Keratinocyte (primary cell): ENCODE results near the gene SMIM45.

ENCODE experiments used
- DNase-seq: peaks from one replicate; pipeline ENCODE4 v3.0.0-alpha.2; 2011; ENCODE audit warnings: low read depth, missing footprints, low spot score
- FAIRE-seq: peaks from 2 replicates; lab custom pipeline; 2011; peaks lifted over from hg19 to GRCh38; lab: Jason Lieb, UNC
- H2AFZ ChIP-seq: 2 replicates; pipeline ENCODE4 v1.6.0; 2012; ENCODE audit warnings: low read length, control low read depth, inconsistent platforms; ENCODE audit not compliant: control insufficient read depth
- H3K27ac ChIP-seq: 2 replicates; pipeline ENCODE4 v1.5.1; 2011; ENCODE audit warnings: low read length; ENCODE audit not compliant: control insufficient read depth, insufficient read depth
- H3K27me3 ChIP-seq: 3 replicates; pipeline ENCODE4 v1.6.0; 2011; ENCODE audit warnings: low read length; ENCODE audit not compliant: control insufficient read depth, insufficient read depth; ENCODE audit errors: extremely low read depth
- H3K36me3 ChIP-seq, 2 experiments: 2 replicates in 1 of 2; 3 replicates in 1 of 2; pipeline ENCODE4 v1.5.1; 2011; ENCODE audit warnings: low read length in 2 of 2, mild to moderate bottlenecking in 1 of 2; ENCODE audit not compliant: control insufficient read depth in 2 of 2, insufficient read depth in 2 of 2; ENCODE audit errors: extremely low read depth in 1 of 2
- H3K4me1 ChIP-seq: 3 replicates; pipeline ENCODE4 v1.5.1; 2011; ENCODE audit warnings: low read length; ENCODE audit not compliant: control insufficient read depth, insufficient read depth; ENCODE audit errors: extremely low read depth
- H3K4me2 ChIP-seq: 3 replicates; pipeline ENCODE4 v1.6.0; 2011; ENCODE audit warnings: low read depth, low read length; ENCODE audit not compliant: control insufficient read depth, insufficient read depth; ENCODE audit errors: extremely low read depth
- H3K4me3 ChIP-seq, 3 experiments: fragments of 200-600 bp in 1 of 3; sonication (generic) in 1 of 3; 2 replicates in 2 of 3; 3 replicates in 1 of 3; pipeline ENCODE4 v1.5.1; 2011 to 2016; ENCODE audit warnings: low read length in 3 of 3, mild to moderate bottlenecking in 3 of 3, control low read depth in 2 of 3, inconsistent platforms in 1 of 3, low read depth in 1 of 3, mixed read lengths in 1 of 3, mixed run types in 1 of 3, moderate library complexity in 1 of 3; ENCODE audit not compliant: control insufficient read depth in 2 of 3, insufficient read depth in 2 of 3; ENCODE audit errors: extremely low read depth in 1 of 3
- H3K79me2 ChIP-seq: 2 replicates; pipeline ENCODE4 v1.6.0; 2012; ENCODE audit warnings: low read length; ENCODE audit not compliant: control insufficient read depth, insufficient read depth
- H3K9ac ChIP-seq: 3 replicates; pipeline ENCODE4 v1.6.0; 2011; ENCODE audit warnings: low read length; ENCODE audit not compliant: control insufficient read depth, insufficient read depth; ENCODE audit errors: extremely low read depth
- H3K9me1 ChIP-seq: 3 replicates; pipeline ENCODE4 v1.6.0; 2011; ENCODE audit warnings: low read length; ENCODE audit not compliant: control insufficient read depth, insufficient read depth; ENCODE audit errors: extremely low read depth
- H3K9me3 ChIP-seq: 2 replicates; pipeline ENCODE4 v1.5.1; 2012; ENCODE audit warnings: low read depth, low read length; ENCODE audit not compliant: control insufficient read depth
- H4K20me1 ChIP-seq: 3 replicates; pipeline ENCODE4 v1.6.0; 2011; ENCODE audit warnings: low read length; ENCODE audit not compliant: control insufficient read depth, insufficient read depth; ENCODE audit errors: extremely low read depth
- EZH2 ChIP-seq: IDR thresholded peaks from one replicate; pipeline ENCODE4 v1.6.1; 2012; ENCODE audit warnings: inconsistent platforms, mild to moderate bottlenecking, low read length, moderate library complexity
- dilution Hi-C: fragments of 300-500 bp; cut with MboI; formaldehyde crosslinking; loops from one replicate; pipeline ENCODE4 v1.7.0; 2020; ENCODE audit warnings: low sequenced_read_pairs; ENCODE audit not compliant: extremely low pct_ligation_motif_present
- TF ChIP-seq, protein P1 (sequence below), 3 experiments: IDR thresholded peaks in 1 of 3; conservative IDR thresholded peaks in 1 of 3; optimal IDR thresholded peaks in 1 of 3; 2 replicates in 2 of 3; 3 replicates in 1 of 3; pipeline versions ENCODE3 to v1.5.1; 2011; ENCODE audit warnings: low read length in 3 of 3, mild to moderate bottlenecking in 3 of 3, moderate library complexity in 2 of 3, control low read depth in 1 of 3, inconsistent platforms in 1 of 3; ENCODE audit not compliant: insufficient read depth in 2 of 3; ENCODE audit errors: extremely low read depth in 1 of 3

The SMIM45 gene

GRCh38 chr22:41915035-41915785 is 36.7 kb upstream of the SMIM45 start, which contains the start of gene SHISA8:
SHISA8 (minus strand) TSS chr22:41915074; CDS start chr22:41914667, 407 bp downstream.
- Histone ChIP-seq H3K27ac (no peak within 1 kb of the TSS), H4K20me1 (peaks cover 7% of the 10 kb centered on the region), H3K4me2 (peak within 1 kb of the TSS; percentile 54), H3K9ac (no peak within 1 kb of the TSS), H2AFZ (no peak within 1 kb of the TSS), H3K27me3 (peaks cover 76% of the 10 kb centered on the region), H3K9me1 (no peaks in the 10 kb centered on the region), H3K36me3 (no peaks in the 10 kb centered on the region), H3K79me2 (no peaks in the 10 kb centered on the region), H3K9me3 (no peaks in the 10 kb centered on the region), H3K4me3 (peak within 1 kb of the TSS in 1 of 3 experiments; percentile 13), H3K4me1 (peaks cover 17% of the 10 kb centered on the region)
- TF ChIP-seq, protein P1, sequence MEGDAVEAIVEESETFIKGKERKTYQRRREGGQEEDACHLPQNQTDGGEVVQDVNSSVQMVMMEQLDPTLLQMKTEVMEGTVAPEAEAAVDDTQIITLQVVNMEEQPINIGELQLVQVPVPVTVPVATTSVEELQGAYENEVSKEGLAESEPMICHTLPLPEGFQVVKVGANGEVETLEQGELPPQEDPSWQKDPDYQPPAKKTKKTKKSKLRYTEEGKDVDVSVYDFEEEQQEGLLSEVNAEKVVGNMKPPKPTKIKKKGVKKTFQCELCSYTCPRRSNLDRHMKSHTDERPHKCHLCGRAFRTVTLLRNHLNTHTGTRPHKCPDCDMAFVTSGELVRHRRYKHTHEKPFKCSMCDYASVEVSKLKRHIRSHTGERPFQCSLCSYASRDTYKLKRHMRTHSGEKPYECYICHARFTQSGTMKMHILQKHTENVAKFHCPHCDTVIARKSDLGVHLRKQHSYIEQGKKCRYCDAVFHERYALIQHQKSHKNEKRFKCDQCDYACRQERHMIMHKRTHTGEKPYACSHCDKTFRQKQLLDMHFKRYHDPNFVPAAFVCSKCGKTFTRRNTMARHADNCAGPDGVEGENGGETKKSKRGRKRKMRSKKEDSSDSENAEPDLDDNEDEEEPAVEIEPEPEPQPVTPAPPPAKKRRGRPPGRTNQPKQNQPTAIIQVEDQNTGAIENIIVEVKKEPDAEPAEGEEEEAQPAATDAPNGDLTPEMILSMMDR (optimal IDR thresholded peaks at IDR 0.05 in 1 of 3, IDR thresholded peaks at IDR 0.05 in 1 of 3, conservative IDR thresholded peaks at IDR 0.05 in 1 of 3; ENCODE audit: extremely low read depth in 1 of 3, insufficient read depth in 2 of 3, low read length in 3 of 3): no peak
- TF ChIP-seq EZH2: peak; percentile 75
- dilution Hi-C loops: no loop called here
- FAIRE-seq: no peak
- DNase-seq: no peak

DNA sequence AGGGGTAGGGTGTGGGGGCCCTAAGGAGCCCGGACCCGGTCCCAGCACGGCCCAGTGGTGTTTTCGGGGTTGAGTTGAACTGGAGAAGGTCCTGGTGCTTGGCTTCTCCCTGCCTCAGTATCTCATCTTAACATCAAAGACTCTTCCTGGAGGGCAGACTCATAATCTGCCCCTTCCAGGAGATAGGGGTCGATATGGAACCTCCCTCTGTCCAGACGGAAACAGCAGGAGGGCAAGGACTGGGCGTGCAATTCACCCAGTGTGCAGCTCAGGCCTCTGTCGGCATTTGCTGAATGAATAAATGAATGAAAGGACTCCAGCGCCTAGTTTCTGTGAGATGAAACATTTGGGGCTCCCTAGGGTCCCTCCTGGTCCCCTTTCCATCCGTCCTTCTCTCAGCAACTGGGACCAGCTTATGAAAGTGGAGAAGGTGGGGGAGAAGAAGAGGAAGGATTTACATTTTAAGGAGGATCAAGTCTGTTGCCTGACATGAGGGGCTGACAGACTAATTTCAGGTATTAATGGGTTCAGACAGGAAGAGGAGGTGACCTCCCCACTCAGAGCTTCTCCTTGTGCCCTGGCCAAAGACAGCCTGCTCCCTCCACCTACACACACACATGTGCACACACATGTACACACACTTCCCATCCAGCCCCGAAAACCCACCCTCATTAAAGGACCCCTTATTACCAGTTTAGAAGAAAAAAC is 36.0 kb upstream of the SMIM45 start:
- Histone ChIP-seq H3K27ac (no peak overlapping the region), H3K9me1 (no peaks in the 10 kb centered on the region), H2AFZ (no peak overlapping the region), H3K27me3 (peaks cover 68% of the 10 kb centered on the region), H3K9ac (no peak overlapping the region), H3K4me1 (peaks cover 15% of the 10 kb centered on the region), H3K4me3 (no peak overlapping the region), H3K4me2 (no peak overlapping the region), H3K36me3 (no peaks in the 10 kb centered on the region), H3K9me3 (no peaks in the 10 kb centered on the region), H4K20me1 (peaks cover 7% of the 10 kb centered on the region), H3K79me2 (no peaks in the 10 kb centered on the region)
- TF ChIP-seq, protein P1 (optimal IDR thresholded peaks at IDR 0.05 in 1 of 3, IDR thresholded peaks at IDR 0.05 in 1 of 3, conservative IDR thresholded peaks at IDR 0.05 in 1 of 3; ENCODE audit: extremely low read depth in 1 of 3, insufficient read depth in 2 of 3, low read length in 3 of 3): no peak
- dilution Hi-C loops: no loop called here
- FAIRE-seq: no peak
- DNase-seq: no peak
